KOPT-K1 (cell line): Measurements from ENCODE around the gene FAM131C.

Experiments used
- H3K27ac ChIP-seq: fragments of 200-600 bp; sonication (generic); 2 replicates; pipeline ENCODE4 v1.5.1; 2016; ENCODE audit warnings: antibody characterized with exemption, mild to moderate bottlenecking, low read depth, low read length; ENCODE audit not compliant: poor library complexity, severe bottlenecking
- H3K36me3 ChIP-seq: fragments of 200-600 bp; sonication (generic); 2 replicates; pipeline ENCODE4 v1.5.1; 2017; ENCODE audit warnings: antibody characterized with exemption, mild to moderate bottlenecking, low read length, moderate library complexity; ENCODE audit not compliant: insufficient read depth
- H3K9me3 ChIP-seq: fragments of 200-600 bp; sonication (generic); 2 replicates; pipeline ENCODE4 v1.5.1; 2017; ENCODE audit warnings: antibody characterized with exemption, low read length, mild to moderate bottlenecking; ENCODE audit not compliant: insufficient read depth, poor library complexity, severe bottlenecking

The FAM131C gene

GRCh38 chr1:16073490-16074119 lies at the start of gene FAM131C:
FAM131C (minus strand) TSS chr1:16073651; CDS start chr1:16073442, 209 bp downstream.
- H3K27ac ChIP-seq = no peak within 1 kb of the TSS
- H3K36me3 ChIP-seq = no peaks in the 10 kb centered on the region
- no peaks in the 10 kb centered on the region for H3K9me3 ChIP-seq

GRCh38 chr1:16122916-16123315 lies 49.5 kb upstream of the FAM131C start:
- Histone ChIP-seq H3K27ac (no peak overlapping the region), H3K36me3 (no peaks in the 10 kb centered on the region), H3K9me3 (no peaks in the 10 kb centered on the region)

- no peaks in the 10 kb centered on the region for H3K9me3 ChIP-seq
Observed at GRCh38 chr1:16122350-16122881, 49.0 kb upstream of the FAM131C start.

GRCh38 chr1:16120940-16121410 lies 47.5 kb upstream of the FAM131C start:
- H3K27ac ChIP-seq = no peak overlapping the region

More at GRCh38 chr1:16122350-16122881, 49.0 kb upstream of the FAM131C start:
- Histone ChIP-seq H3K27ac (no peak overlapping the region), H3K36me3 (no peaks in the 10 kb centered on the region)

GRCh38 chr1:16120407-16120806 lies 47.0 kb upstream of the FAM131C start:
- Histone ChIP-seq H3K27ac (no peak overlapping the region), H3K36me3 (no peaks in the 10 kb centered on the region), H3K9me3 (no peaks in the 10 kb centered on the region)

More at GRCh38 chr1:16120940-16121410, 47.5 kb upstream of the FAM131C start:
- no peaks in the 10 kb centered on the region for H3K9me3 ChIP-seq
- H3K36me3 ChIP-seq = no peaks in the 10 kb centered on the region

GRCh38 chr1:16119926-16120325 lies 46.5 kb upstream of the FAM131C start:
- no peak overlapping the region for H3K27ac ChIP-seq
- no peaks in the 10 kb centered on the region for H3K9me3 ChIP-seq
- H3K36me3 ChIP-seq = no peaks in the 10 kb centered on the region

- Histone ChIP-seq H3K27ac (no peak overlapping the region), H3K36me3 (no peaks in the 10 kb centered on the region), H3K9me3 (no peaks in the 10 kb centered on the region)
Observed at GRCh38 chr1:16119504-16119903, 46.1 kb upstream of the FAM131C start.

- Histone ChIP-seq H3K27ac (no peak overlapping the region), H3K9me3 (no peaks in the 10 kb centered on the region), H3K36me3 (no peaks in the 10 kb centered on the region)
Observed at GRCh38 chr1:16118706-16119105, 45.3 kb upstream of the FAM131C start.

- H3K36me3 ChIP-seq = no peaks in the 10 kb centered on the region
- H3K9me3 ChIP-seq = no peaks in the 10 kb centered on the region
Observed at GRCh38 chr1:16117936-16118335, 44.5 kb upstream of the FAM131C start.

GRCh38 chr1:16117369-16117768 lies 43.9 kb upstream of the FAM131C start:
- no peaks in the 10 kb centered on the region for H3K36me3 ChIP-seq
- no peak overlapping the region for H3K27ac ChIP-seq
- no peaks in the 10 kb centered on the region for H3K9me3 ChIP-seq

More at GRCh38 chr1:16117936-16118335, 44.5 kb upstream of the FAM131C start:
- no peak overlapping the region for H3K27ac ChIP-seq

GRCh38 chr1:16116625-16117024 lies 43.2 kb upstream of the FAM131C start:
- Histone ChIP-seq H3K9me3 (no peaks in the 10 kb centered on the region), H3K27ac (no peak overlapping the region), H3K36me3 (no peaks in the 10 kb centered on the region)

GRCh38 chr1:16116002-16116401 lies 42.6 kb upstream of the FAM131C start:
- Histone ChIP-seq H3K36me3 (no peaks in the 10 kb centered on the region), H3K9me3 (no peaks in the 10 kb centered on the region), H3K27ac (no peak overlapping the region)

- Histone ChIP-seq H3K27ac (no peak overlapping the region), H3K9me3 (no peaks in the 10 kb centered on the region), H3K36me3 (no peaks in the 10 kb centered on the region)
Observed at GRCh38 chr1:16115468-16115983, 42.1 kb upstream of the FAM131C start.

GRCh38 chr1:16114527-16115467 lies 41.3 kb upstream of the FAM131C start:
- H3K27ac ChIP-seq = no peak overlapping the region
- no peaks in the 10 kb centered on the region for H3K36me3 ChIP-seq
- peaks cover 4% of the 10 kb centered on the region for H3K9me3 ChIP-seq
